CD4-positive, alpha-beta T cell treated with Interleukin-2 at 100 ng/mL for 4 hours (primary cell): ENCODE measurements around the gene NR2E3.

ENCODE experiments used
- DNase-seq: peaks from one replicate; pipeline ENCODE4 v3.0.0-alpha.2; 2020; ENCODE audit warnings: low spot score

Gene NR2E3

DNA sequence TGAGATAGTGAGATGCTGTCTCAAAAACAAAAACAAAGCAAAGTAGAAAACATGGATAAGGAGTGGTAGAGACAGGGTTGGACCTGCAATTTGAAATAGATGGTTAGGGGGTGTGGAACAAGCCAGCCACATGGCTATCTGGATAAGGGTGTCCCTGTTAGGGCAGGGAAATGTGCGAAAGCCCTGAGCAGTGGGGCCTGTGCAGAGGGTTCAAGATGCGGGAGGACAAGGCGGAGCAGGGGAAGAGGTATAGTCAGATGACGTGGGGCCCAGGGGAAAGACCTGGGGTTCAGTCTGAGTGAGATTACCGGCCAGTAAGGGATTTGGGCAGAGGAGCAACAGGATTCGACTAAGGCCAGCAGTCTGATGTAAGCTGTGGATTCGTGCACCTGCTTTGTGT is 18.4 kb upstream of the NR2E3 start:
- DNase-seq: no peak

GRCh38 chr15:71792521-71792920 is 17.8 kb upstream of the NR2E3 start:
- DNase-seq: no peak

DNA sequence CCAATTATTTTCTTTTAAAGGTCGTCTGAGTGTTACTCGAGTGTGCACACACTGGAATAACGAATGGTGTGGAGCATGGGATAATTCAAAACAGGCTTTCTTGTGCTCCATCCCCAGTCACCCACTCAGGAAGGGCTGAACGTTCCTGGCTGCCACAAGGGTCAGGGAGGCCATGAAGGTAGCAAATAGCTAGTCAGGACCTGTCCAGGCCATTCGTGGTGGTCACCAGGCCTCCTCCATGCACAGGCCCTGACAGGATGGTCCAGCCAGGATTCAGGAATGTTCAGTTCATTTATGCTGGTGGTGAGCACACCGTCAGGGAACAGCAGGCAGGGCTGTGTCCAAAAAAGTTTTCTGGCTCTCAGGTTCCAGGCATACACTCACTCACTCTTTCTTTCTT is 11.7 kb upstream of the NR2E3 start:
- DNase-seq: no peak

- DNase-seq: no peak
Observed at GRCh38 chr15:71800190-71800589, 10.2 kb upstream of the NR2E3 start.

DNA sequence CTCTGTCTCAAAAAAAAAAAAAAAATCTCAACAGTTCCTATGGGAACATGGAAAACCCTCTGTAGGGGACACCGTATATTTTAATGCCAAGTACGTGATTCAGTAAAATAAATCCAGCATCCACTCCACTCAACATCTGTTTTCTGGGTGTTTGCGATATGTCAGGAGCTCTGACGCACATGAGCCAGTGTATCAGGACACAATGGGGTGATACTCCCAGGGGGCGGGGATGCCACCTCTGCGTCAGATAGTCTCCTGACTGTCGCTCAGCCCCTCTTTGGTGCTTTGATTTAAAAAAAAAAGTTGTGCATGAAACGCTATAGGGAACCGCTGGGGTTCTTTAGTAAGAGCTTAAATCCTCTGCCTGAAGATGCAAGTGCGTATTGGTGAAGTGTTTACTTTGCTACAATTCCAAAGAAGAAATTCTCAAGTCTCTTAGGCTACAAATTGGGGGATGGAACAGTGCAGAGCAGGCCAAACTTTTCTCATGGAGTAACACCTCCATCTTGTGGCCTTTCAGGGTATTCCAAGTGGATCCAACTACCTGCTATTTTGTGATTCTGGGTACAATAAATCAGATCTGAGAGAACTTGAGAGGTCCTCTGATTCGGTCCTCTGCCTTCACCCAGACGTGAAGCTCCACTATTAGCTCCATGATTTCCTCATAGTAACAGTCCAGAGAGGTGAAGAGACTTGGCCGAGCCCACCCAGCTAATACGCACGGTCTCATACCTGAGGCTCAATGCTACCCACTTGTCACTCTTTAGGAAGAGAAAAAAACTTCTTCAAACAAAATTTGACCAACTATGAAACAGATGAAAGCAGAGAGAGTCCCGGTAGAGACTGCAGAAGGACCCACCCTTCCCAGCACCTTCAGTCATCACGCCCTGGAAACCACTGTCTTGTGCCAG is 9.3 kb upstream of the NR2E3 start:
- DNase-seq: peak; percentile 2

DNA sequence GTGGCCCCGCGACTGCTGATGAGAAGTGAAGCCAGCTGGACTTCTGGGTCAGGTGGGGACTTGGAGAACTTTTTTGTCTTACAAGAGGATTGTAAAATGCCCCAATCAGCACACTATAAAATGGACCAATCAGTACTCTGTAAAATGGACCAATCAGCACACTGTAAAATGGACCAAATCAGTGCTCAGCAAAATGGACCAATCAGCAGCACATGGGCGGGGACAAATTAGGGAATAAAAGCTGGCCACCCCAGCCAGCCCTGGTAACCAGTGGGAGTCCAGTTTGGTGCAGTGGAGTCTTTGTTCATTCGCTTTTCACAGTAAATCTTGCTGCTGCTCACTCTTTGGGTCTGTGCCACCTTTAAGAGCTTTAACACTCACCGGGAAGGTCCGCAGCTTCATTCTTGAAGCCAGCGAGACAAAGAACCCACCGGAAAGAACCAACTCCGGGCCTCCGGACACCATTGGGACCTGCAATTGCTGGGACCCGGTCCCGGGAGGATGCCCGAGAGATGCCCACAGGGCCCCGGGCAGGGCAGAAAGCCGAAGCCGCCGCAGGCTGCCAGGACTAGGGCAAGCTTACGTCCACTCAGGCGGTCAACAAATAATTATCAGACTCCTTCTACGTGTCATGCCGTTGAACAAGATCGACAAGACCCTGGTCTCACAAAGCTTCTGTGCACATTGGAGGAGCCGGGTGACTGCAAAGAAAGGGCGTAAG is 8.3 kb upstream of the NR2E3 start:
- no peak for DNase-seq

DNA sequence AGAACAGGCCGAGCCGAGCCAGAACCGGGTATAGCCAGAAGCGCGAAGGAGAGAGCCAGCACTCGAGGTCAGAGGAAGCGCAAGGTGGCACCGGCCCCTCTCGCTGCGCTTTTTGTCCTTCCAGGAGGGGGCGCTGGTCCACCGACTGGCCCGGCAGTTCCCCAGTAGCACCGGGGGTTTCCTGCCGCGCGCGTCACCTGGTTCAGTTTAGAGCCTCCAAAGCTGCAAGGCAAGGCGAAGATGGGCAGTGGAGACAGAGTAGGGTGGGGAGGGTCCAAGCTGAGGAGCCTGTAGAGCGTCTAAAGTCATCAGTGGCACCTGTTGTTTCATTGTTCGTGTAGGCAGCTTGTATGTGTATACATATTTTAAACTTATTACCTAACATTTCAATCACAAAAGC is 7.6 kb upstream of the NR2E3 start:
- DNase-seq: no peak

- DNase-seq: no peak
Observed at GRCh38 chr15:71804226-71804625, 6.1 kb upstream of the NR2E3 start.

DNA sequence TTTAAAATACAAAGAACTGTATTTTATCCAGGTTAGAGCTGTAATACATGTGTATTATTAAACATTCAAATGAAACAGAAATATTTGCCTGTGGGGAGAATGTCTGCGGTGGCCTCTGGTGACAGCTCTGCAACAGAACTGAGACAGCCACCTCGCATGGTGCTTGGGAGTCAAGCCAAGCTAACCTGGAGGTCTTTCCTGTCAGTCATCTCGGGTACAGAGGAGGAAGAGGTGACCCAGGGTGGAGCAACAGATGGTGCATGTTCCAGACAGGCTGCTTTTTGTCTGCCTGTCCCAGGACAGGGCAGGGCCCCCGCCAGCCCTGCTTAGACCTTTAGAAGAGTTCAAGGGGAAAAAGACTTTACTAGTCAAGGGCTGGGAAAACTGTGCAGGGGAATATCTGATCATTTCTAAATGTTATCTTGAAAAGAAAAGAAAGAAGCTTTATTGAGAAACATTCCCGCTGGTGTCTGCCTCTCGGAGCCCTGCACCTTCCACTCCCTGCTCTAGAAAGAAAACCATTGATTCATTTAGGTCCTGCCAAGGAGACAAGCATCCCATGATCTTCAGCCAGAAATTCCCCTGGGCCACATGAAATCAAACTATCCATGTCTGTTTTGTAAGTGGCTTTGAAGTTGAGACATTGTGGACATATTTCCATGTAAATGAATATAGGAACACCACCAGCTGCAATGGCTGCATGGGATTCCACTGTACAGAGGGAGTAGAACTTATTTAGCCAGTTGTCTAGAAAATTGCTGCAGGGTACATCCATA is 5.5 kb upstream of the NR2E3 start:
- no peak for DNase-seq

DNA sequence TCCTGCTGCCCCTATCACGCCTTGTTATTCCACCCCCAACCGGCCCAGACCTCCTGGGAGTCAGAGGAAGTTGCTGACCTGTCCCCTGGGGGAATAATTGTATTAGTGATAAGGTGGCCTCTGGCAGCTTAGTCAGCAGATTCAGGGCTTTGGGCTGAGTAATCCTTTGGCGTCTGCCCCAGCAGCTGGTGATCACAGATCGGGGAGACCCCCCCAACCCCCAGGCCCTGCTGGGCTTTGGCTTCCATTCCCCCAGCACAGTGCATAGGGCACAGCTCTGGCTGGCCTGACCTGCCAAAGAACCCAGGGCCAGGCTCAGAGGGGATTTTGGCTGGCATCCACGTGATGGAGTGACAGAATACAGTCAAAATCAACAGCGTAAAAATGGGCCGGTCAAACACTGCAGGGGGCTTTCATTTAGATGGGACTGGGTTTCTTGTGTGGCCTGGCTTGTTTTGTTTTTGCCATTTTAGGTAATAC is 3.9 kb upstream of the NR2E3 start:
- no peak for DNase-seq

- DNase-seq: no peak
Observed at GRCh38 chr15:71807125-71807629, 3.2 kb upstream of the NR2E3 start.

DNA sequence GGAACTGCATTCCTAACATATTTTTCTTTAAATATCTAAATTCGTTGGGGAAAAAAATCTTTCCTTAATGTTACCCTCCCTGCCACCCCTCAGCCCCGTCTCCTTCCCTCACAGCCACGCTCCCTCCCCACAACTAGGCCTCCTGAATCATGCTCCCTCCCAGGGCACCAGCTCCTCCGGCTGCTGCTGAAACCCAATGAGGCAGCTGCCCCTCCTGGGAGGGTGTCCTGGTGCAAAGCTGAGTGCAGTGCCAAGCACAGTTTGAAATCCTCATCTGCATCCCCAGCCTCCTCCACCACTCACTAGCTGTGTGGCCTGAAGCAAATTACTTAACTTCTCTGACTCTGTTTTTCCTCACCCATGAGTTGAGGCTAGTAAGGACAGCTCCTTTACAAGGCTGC is 2.7 kb upstream of the NR2E3 start:
- DNase-seq: no peak

DNA sequence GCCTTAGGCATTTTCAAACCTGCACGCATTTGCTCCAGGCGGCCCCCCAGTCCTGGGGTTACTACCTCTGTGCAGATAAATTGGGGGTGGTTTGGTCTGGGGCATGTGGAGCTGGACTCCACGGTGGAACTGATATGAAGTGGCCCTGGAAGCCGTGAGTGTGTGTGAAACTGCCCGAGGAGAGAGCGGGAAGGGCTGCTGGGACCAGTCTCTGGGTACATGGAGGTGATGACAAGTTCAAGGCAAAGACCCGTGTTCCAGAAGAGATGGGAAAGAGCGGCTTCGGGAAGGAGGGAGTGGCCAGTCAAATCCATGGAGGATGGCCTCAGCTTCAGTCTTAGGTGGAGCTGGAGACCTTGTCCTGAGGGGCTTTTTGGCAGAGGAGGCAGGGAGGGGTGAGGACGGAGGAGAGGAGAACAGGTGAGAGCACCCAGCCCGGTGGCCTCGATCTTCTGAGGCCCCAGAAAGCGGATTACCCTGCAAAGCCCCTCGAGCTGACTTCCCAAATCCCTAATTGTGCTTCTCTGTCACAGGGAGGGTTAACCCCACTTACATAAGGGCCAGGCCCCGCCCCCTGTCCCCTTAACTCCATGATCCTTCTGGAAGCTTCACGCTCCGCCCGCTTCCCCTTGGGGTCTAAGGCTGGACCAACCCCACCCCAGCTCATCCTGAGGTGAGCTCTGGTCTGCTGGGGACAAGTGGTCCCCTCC is 1.9 kb upstream of the NR2E3 start:
- DNase-seq: no peak

- DNase-seq: no peak
Observed at GRCh38 chr15:71809346-71809745, 1.0 kb upstream of the NR2E3 start.

DNA sequence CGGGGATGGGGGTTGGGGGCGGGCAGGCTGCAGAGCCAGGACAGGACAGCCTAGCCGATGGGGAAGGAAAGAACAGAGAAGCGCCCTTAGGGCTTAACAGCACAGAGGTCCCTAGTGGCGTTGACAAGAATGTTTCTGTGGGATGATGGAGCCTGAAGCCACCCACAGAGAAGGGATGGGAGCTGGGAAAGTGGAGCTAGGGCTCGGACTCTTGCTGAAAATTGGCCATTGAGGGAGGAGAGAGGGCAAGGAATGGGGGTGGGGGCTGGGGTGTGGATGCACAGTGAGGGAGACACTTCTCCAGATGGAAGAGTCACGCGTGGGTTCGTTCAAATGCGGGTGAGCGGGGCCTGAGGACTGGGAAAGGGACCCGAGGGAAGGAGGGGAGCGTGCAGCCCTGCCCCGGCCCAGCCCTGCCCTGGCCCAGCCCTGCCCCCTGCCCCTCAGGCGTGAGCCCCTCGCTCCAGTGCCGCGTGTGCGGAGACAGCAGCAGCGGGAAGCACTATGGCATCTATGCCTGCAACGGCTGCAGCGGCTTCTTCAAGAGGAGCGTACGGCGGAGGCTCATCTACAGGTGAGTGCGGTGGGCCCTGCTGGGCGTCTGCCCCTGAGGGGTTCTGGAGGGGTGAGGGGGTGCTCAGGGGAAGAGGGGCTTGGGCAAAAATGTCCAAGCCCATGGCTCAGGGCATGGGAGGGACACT is 832 bp downstream of the NR2E3 start:
- DNase-seq: no peak

DNA sequence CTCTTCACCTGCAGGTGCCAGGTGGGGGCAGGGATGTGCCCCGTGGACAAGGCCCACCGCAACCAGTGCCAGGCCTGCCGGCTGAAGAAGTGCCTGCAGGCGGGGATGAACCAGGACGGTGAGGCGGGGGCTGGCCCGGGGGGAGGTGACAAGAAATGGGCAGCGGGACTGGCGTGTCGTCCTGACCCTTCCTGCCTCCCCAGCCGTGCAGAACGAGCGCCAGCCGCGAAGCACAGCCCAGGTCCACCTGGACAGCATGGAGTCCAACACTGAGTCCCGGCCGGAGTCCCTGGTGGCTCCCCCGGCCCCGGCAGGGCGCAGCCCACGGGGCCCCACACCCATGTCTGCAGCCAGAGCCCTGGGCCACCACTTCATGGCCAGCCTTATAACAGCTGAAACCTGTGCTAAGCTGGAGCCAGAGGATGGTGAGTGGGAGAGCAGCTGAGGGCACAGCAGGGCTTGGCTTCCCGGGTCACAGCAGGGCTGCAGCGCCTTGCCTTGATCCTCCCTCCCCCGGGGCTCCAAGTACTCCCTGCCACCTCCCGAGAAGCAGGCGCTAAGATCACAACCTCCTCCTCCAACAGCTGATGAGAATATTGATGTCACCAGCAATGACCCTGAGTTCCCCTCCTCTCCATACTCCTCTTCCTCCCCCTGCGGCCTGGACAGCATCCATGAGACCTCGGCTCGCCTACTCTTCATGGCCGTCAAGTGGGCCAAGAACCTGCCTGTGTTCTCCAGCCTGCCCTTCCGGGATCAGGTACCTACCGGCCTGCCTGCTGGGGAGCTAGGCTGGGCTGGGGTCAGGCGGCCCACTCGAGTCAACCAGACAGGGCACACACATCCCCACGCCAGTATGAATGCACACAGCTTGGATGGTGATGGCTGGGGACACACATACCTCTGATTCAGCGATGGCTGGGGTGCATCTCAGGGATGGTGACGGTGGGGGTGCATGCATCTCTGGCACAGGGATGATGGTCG is 1.7 kb downstream of the NR2E3 start:
- no peak for DNase-seq

GRCh38 chr15:71812966-71813722 is 2.8 kb downstream of the NR2E3 start:
- DNase-seq: no peak

GRCh38 chr15:71813723-71814470 is 3.5 kb downstream of the NR2E3 start:
- no peak for DNase-seq
